ENCODE data around the gene BACH2. TPM values are rescaled to one million over a fixed set of nuclear protein-coding genes. Genes with fewer than 3 reads are reported as not detected.

Gene BACH2
- polyA plus RNA-seq, 1 of the 3 experiments (the other 2 are of a cell fraction): 0.46 TPM

DNA sequence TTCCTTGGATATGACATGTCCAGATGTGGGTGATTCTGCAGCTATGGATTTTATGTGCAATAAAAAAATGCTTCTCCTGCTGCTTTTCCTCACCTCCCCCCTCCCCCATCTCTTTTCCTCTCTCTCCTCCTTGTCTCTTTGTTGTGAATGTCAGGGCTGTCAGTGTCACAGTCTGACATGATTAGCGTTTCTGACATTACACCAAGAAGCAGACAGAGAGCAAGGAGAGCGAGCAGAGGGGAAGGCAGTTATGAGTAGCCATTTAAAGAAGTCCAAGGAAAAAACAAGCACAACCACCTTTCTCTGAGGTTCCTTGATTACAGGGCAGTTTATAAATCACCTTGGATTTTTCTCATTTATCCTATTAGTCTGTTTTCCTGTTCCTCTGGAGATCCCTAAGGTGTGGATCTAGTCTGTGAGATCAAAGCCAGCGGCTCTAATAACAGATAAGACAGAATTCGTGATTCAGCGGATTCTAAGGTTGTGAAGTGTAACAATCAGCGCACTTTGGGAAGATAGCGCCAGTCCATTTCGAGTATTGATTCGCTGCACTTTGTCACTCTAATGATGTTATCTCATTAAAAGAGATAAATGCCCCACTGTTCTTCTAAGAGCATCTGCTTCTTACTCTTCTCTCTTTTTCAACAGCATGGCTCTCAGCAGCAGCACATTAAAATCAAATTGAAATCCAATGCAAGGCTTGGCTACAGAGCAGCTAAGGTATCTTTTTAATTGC lies 101.4 kb downstream of the BACH2 start:
- H3K9me2 ChIP-seq: no peaks in the 10 kb centered on the region
- peak overlapping the region in 1 of 2 experiments; percentile 15; a peak in 2 of 4 replicates for H3K4me3 ChIP-seq (ENCODE audit: low read depth in 2 of 2, low read length in 1 of 2)
- H3K9me3 ChIP-seq: no peaks in the 10 kb centered on the region
- POLR2A ChIA-PET: interaction anchor here (0.5 to 1.4 kb wide), 2 partner anchors 210 to 215 kb away, joined by 3 to 5 read pairs; no protein-coding TSS in a partner anchor
- H3K27ac ChIP-seq (ENCODE audit: low read depth in 2 of 2, low read length in 1 of 2): peak overlapping the region; percentile 70 to 88; a peak in 3 of 4 replicates
- peaks cover 9 to 33% of the 10 kb centered on the region in 2 experiments; a peak in 2 of 4 replicates for H3K4me1 ChIP-seq (ENCODE audit: control insufficient read depth in 1 of 2, insufficient read depth in 2 of 2, low read depth in 1 of 2, low read length in 1 of 2)
- H3F3A ChIP-seq (replicated peaks; ENCODE audit: insufficient read depth): peaks cover 13% of the 10 kb centered on the region
- no peak overlapping the region for H2AFZ ChIP-seq (ENCODE audit: low read depth)
- CTCF ChIA-PET: interaction anchor here (1.0 to 1.3 kb wide), 4 partner anchors 28 to 284 kb away, joined by 3 to 5 read pairs (median 3); no protein-coding TSS in a partner anchor
- WGBS (ENCODE audit: low lambda C conversion rate): 53% methylated on average over 9 of the region's 9 CpGs
- no peaks in the 10 kb centered on the region for H3K27me3 ChIP-seq (ENCODE audit: insufficient read depth)
- H3K79me2 ChIP-seq (ENCODE audit: insufficient read depth): no peaks in the 10 kb centered on the region
- H3K36me3 ChIP-seq (replicated peaks in 1 of 2; ENCODE audit: control insufficient read depth in 1 of 2, insufficient read depth in 2 of 2, low read length in 1 of 2): no peaks in the 10 kb centered on the region
- TF ChIP-seq EP300 (IDR thresholded peaks at IDR 0.05; ENCODE audit: borderline replicate concordance in 1 of 2, low read depth in 1 of 2, low read length in 1 of 2) (peak in 1 of 2 experiments; percentile 79; a peak in 1 of 4 replicates), GATA2 (CRISPR knock-in tag; IDR thresholded peaks at IDR 0.05) (peak; percentile 63), TAF1 (IDR thresholded peaks at IDR 0.05; ENCODE audit: borderline replicate concordance, low read depth, low read length) (no peak), RAD21 (IDR thresholded peaks at IDR 0.05; ENCODE audit: low read length) (peak; percentile 26; the same call in 1 of the 2 replicates), POLR2AphosphoS5 (IDR thresholded peaks at IDR 0.05; ENCODE audit: low read depth, low read length) (no peak), ELF1 (IDR thresholded peaks at IDR 0.05) (no peak), MXI1 (IDR thresholded peaks at IDR 0.05; ENCODE audit: low read depth, low read length) (peak; percentile 17; the same call in 1 of the 2 replicates), RCOR1 (IDR thresholded peaks at IDR 0.05; ENCODE audit: low read length) (peak; percentile 75; the same call in 1 of the 2 replicates)
- TF ChIP-seq, protein P1, sequence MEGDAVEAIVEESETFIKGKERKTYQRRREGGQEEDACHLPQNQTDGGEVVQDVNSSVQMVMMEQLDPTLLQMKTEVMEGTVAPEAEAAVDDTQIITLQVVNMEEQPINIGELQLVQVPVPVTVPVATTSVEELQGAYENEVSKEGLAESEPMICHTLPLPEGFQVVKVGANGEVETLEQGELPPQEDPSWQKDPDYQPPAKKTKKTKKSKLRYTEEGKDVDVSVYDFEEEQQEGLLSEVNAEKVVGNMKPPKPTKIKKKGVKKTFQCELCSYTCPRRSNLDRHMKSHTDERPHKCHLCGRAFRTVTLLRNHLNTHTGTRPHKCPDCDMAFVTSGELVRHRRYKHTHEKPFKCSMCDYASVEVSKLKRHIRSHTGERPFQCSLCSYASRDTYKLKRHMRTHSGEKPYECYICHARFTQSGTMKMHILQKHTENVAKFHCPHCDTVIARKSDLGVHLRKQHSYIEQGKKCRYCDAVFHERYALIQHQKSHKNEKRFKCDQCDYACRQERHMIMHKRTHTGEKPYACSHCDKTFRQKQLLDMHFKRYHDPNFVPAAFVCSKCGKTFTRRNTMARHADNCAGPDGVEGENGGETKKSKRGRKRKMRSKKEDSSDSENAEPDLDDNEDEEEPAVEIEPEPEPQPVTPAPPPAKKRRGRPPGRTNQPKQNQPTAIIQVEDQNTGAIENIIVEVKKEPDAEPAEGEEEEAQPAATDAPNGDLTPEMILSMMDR (IDR thresholded peaks at IDR 0.05): no peak
- TF ChIP-seq, protein P2, sequence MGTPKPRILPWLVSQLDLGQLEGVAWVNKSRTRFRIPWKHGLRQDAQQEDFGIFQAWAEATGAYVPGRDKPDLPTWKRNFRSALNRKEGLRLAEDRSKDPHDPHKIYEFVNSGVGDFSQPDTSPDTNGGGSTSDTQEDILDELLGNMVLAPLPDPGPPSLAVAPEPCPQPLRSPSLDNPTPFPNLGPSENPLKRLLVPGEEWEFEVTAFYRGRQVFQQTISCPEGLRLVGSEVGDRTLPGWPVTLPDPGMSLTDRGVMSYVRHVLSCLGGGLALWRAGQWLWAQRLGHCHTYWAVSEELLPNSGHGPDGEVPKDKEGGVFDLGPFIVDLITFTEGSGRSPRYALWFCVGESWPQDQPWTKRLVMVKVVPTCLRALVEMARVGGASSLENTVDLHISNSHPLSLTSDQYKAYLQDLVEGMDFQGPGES (IDR thresholded peaks at IDR 0.05; ENCODE audit: low read depth, low read length): no peak
- TF ChIP-seq, protein P3, sequence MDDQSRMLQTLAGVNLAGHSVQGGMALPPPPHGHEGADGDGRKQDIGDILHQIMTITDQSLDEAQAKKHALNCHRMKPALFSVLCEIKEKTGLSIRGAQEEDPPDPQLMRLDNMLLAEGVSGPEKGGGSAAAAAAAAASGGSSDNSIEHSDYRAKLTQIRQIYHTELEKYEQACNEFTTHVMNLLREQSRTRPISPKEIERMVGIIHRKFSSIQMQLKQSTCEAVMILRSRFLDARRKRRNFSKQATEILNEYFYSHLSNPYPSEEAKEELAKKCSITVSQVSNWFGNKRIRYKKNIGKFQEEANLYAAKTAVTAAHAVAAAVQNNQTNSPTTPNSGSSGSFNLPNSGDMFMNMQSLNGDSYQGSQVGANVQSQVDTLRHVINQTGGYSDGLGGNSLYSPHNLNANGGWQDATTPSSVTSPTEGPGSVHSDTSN (IDR thresholded peaks at IDR 0.05): 0 out of 2 replicates have a peak, but pooled peaks have one; percentile 3
- TF ChIP-seq, protein P4, sequence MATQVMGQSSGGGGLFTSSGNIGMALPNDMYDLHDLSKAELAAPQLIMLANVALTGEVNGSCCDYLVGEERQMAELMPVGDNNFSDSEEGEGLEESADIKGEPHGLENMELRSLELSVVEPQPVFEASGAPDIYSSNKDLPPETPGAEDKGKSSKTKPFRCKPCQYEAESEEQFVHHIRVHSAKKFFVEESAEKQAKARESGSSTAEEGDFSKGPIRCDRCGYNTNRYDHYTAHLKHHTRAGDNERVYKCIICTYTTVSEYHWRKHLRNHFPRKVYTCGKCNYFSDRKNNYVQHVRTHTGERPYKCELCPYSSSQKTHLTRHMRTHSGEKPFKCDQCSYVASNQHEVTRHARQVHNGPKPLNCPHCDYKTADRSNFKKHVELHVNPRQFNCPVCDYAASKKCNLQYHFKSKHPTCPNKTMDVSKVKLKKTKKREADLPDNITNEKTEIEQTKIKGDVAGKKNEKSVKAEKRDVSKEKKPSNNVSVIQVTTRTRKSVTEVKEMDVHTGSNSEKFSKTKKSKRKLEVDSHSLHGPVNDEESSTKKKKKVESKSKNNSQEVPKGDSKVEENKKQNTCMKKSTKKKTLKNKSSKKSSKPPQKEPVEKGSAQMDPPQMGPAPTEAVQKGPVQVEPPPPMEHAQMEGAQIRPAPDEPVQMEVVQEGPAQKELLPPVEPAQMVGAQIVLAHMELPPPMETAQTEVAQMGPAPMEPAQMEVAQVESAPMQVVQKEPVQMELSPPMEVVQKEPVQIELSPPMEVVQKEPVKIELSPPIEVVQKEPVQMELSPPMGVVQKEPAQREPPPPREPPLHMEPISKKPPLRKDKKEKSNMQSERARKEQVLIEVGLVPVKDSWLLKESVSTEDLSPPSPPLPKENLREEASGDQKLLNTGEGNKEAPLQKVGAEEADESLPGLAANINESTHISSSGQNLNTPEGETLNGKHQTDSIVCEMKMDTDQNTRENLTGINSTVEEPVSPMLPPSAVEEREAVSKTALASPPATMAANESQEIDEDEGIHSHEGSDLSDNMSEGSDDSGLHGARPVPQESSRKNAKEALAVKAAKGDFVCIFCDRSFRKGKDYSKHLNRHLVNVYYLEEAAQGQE (IDR thresholded peaks at IDR 0.05; ENCODE audit: low read depth, low read length): no peak
- TF ChIP-seq, protein P5, sequence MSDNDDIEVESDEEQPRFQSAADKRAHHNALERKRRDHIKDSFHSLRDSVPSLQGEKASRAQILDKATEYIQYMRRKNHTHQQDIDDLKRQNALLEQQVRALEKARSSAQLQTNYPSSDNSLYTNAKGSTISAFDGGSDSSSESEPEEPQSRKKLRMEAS (IDR thresholded peaks at IDR 0.05; ENCODE audit: low read depth): no peak
- peak overlapping the region; percentile 60; the same call in 1 of the 2 replicates for H3K4me2 ChIP-seq
- H3K9ac ChIP-seq: no peak overlapping the region; the same call in 1 of the 2 replicates
- H4K20me1 ChIP-seq (ENCODE audit: insufficient read depth): no peaks in the 10 kb centered on the region
- peak; percentile 23 for DNase-seq

Measured in SK-N-SH (cell line).